GM12872 (cell line): ENCODE results near the gene KRT33A.

Experiments used
- CTCF ChIP-seq: IDR thresholded peaks from 3 replicates; pipeline ENCODE4 v1.5.1; 2011; ENCODE audit warnings: low read depth, mild to moderate bottlenecking, low read length, moderate library complexity; ENCODE audit not compliant: insufficient read depth

The KRT33A gene

GRCh38 chr17:41318231-41318630 is 32.4 kb downstream of the KRT33A start:
- TF ChIP-seq CTCF = no peak

GRCh38 chr17:41315814-41316445 is 34.7 kb downstream of the KRT33A start:
- no peak for TF ChIP-seq CTCF

GRCh38 chr17:41315204-41315794 is 35.3 kb downstream of the KRT33A start, which contains the start of gene KRTAP17-1:
KRTAP17-1 (minus strand) TSS chr17:41315710; CDS start chr17:41315650, 60 bp downstream.
- no peak for TF ChIP-seq CTCF

GRCh38 chr17:41311111-41311510 is 39.5 kb downstream of the KRT33A start:
- no peak for TF ChIP-seq CTCF

- TF ChIP-seq CTCF = no peak
Measured at GRCh38 chr17:41308918-41309359, 41.7 kb downstream of the KRT33A start, which contains the start of gene KRTAP16-1. KRTAP16-1 (minus strand) TSS chr17:41309309; CDS start chr17:41309253, 56 bp downstream.

- no peak for TF ChIP-seq CTCF
Measured at GRCh38 chr17:41308251-41308917, 42.2 kb downstream of the KRT33A start.

GRCh38 chr17:41307647-41308046 is 43.0 kb downstream of the KRT33A start:
- TF ChIP-seq CTCF = no peak
